HG03469 (cell line): ENCODE data around the gene ADGRL3.

Experiments used
- ATAC-seq: cut with Tn5 transposase; IDR thresholded peaks from one replicate; pipeline ENCODE4 v1.9.1; 2021; ENCODE audit warnings: mild to moderate bottlenecking, moderate library complexity, moderate number of reproducible peaks; ENCODE audit not compliant: unreplicated experiment

ADGRL3 gene

GRCh38 chr4:61275241-61275640 lies 75.1 kb downstream of the ADGRL3 start:
- ATAC-seq, result no peak

- no peak for ATAC-seq
Measured at GRCh38 chr4:61276029-61276428, 75.9 kb downstream of the ADGRL3 start.

GRCh38 chr4:61277785-61278760 lies 77.9 kb downstream of the ADGRL3 start:
- no peak for ATAC-seq

GRCh38 chr4:61292322-61292721 lies 92.2 kb downstream of the ADGRL3 start:
- ATAC-seq, result no peak

- no peak for ATAC-seq
Measured at GRCh38 chr4:61293707-61294400, 93.7 kb downstream of the ADGRL3 start.

GRCh38 chr4:61294936-61295335 lies 94.8 kb downstream of the ADGRL3 start:
- no peak for ATAC-seq

GRCh38 chr4:61296144-61296543 lies 96.0 kb downstream of the ADGRL3 start:
- no peak for ATAC-seq

GRCh38 chr4:61298178-61298740 lies 98.1 kb downstream of the ADGRL3 start:
- no peak for ATAC-seq

- no peak for ATAC-seq
Measured at GRCh38 chr4:61299316-61299715, 99.2 kb downstream of the ADGRL3 start.

GRCh38 chr4:61300266-61300844 lies 100.2 kb downstream of the ADGRL3 start:
- no peak for ATAC-seq

- ATAC-seq, result no peak
Measured at GRCh38 chr4:61301271-61301670, 101.1 kb downstream of the ADGRL3 start.

- ATAC-seq, result no peak
Measured at GRCh38 chr4:61308033-61308432, 107.9 kb downstream of the ADGRL3 start.

GRCh38 chr4:61309616-61310015 lies 109.5 kb downstream of the ADGRL3 start:
- no peak for ATAC-seq

GRCh38 chr4:61312526-61312925 lies 112.4 kb downstream of the ADGRL3 start:
- ATAC-seq, result no peak

- ATAC-seq, result no peak
Measured at GRCh38 chr4:61318431-61318830, 118.3 kb downstream of the ADGRL3 start.

- ATAC-seq, result no peak
Measured at GRCh38 chr4:61319156-61319555, 119.0 kb downstream of the ADGRL3 start.

GRCh38 chr4:61320154-61320553 lies 120.0 kb downstream of the ADGRL3 start:
- ATAC-seq, result no peak

- no peak for ATAC-seq
Measured at GRCh38 chr4:61320631-61321030, 120.5 kb downstream of the ADGRL3 start.

GRCh38 chr4:61332693-61333092 lies 132.6 kb downstream of the ADGRL3 start:
- no peak for ATAC-seq

GRCh38 chr4:61333490-61333889 lies 133.4 kb downstream of the ADGRL3 start:
- ATAC-seq, result no peak

GRCh38 chr4:61335241-61335763 lies 135.2 kb downstream of the ADGRL3 start:
- ATAC-seq, result no peak
